Neural progenitor cell (in vitro differentiated cells): ENCODE data around the gene ASTN2. TPM values are rescaled to one million over a fixed set of nuclear protein-coding genes. Genes with fewer than 3 reads are reported as not detected.

ENCODE experiments used
- DNase-seq: peaks from one replicate; pipeline ENCODE4 v3.0.0-alpha.2; 2016; ENCODE audit warnings: low spot score
- H2AFZ ChIP-seq: fragments of 200-600 bp; sonication (generic); replicated peaks from 2 replicates; pipeline ENCODE4 v1.6.1; 2016; ENCODE audit warnings: antibody characterized with exemption
- H3F3A ChIP-seq: fragments of 200-600 bp; sonication (generic); 2 replicates; pipeline ENCODE4 v1.6.1; 2016; ENCODE audit warnings: antibody characterized with exemption, low read depth
- H3K27ac ChIP-seq: fragments of 200-600 bp; sonication (generic); 2 replicates; pipeline ENCODE4 v1.5.1; 2016; ENCODE audit warnings: mild to moderate bottlenecking
- H3K27me3 ChIP-seq: fragments of 200-600 bp; sonication (generic); 2 replicates; pipeline ENCODE4 v1.6.1; 2016; ENCODE audit warnings: mild to moderate bottlenecking, moderate library complexity
- H3K36me3 ChIP-seq: fragments of 200-600 bp; sonication (generic); 2 replicates; pipeline ENCODE4 v1.5.1; 2016
- H3K4me1 ChIP-seq: fragments of 200-600 bp; sonication (generic); 2 replicates; pipeline ENCODE4 v1.6.1; 2016; ENCODE audit warnings: mixed run types
- H3K4me2 ChIP-seq: fragments of 200-600 bp; sonication (generic); 2 replicates; pipeline ENCODE4 v1.6.1; 2016
- H3K4me3 ChIP-seq: fragments of 200-600 bp; sonication (generic); 2 replicates; pipeline ENCODE4 v1.5.1; 2016
- H3K79me2 ChIP-seq: fragments of 200-600 bp; sonication (generic); 2 replicates; pipeline ENCODE4 v1.6.1; 2016; ENCODE audit warnings: low read depth
- H3K9ac ChIP-seq: fragments of 200-600 bp; sonication (generic); 2 replicates; pipeline ENCODE4 v1.6.1; 2016
- H3K9me3 ChIP-seq: fragments of 200-600 bp; sonication (generic); 2 replicates; pipeline ENCODE4 v1.5.1; 2016; ENCODE audit warnings: low read depth
- H4K20me1 ChIP-seq: fragments of 200-600 bp; sonication (generic); 2 replicates; pipeline ENCODE4 v1.6.1; 2016; ENCODE audit warnings: low read depth
- H3K27ac Mint-ChIP-seq: 3 replicates; pipeline ENCODE4 v1.8.0; 2021; ENCODE audit warnings: mixed read lengths
- H3K27me3 Mint-ChIP-seq: 2 replicates; pipeline ENCODE4 v1.8.0; 2022; ENCODE audit warnings: low read depth, mild to moderate bottlenecking, inconsistent platforms, moderate library complexity, mixed read lengths; ENCODE audit not compliant: insufficient read depth
- H3K36me3 Mint-ChIP-seq: 3 replicates; pipeline ENCODE4 v1.8.0; 2021; ENCODE audit warnings: mixed read lengths
- H3K4me1 Mint-ChIP-seq: 3 replicates; pipeline ENCODE4 v1.8.0; 2021; ENCODE audit warnings: mixed read lengths
- H3K4me3 Mint-ChIP-seq: 3 replicates; pipeline ENCODE4 v1.8.0; 2021; ENCODE audit warnings: mild to moderate bottlenecking, moderate library complexity, mixed read lengths
- H3K9me3 Mint-ChIP-seq: 3 replicates; pipeline ENCODE4 v1.8.0; 2020; ENCODE audit warnings: mixed read lengths
- CTCF ChIP-seq: fragments of 200-600 bp; sonication (generic); IDR thresholded peaks from 2 replicates; pipeline ENCODE4 v1.5.1; 2017; ENCODE audit warnings: antibody characterized with exemption, mild to moderate bottlenecking
- EZH2 ChIP-seq: fragments of 200-600 bp; sonication (generic); IDR thresholded peaks from 2 replicates; pipeline ENCODE4 v1.6.1; 2017; ENCODE audit warnings: antibody characterized with exemption, mild to moderate bottlenecking, moderate library complexity
- EZH2phosphoT487 ChIP-seq: fragments of 200-600 bp; sonication (generic); IDR thresholded peaks from 2 replicates; pipeline ENCODE4 v1.6.1; 2017; ENCODE audit warnings: antibody characterized with exemption
- total RNA-seq: library from RNA; depleted of rRNA; stranded (reverse); fragments of >200 nt; gene quantifications from 2 replicates; pipeline ENCODE4 v1.2.3, GENCODE V29; 2015; ENCODE audit warnings: low replicate concordance

The ASTN2 gene
- total RNA-seq, 1 donor from 2014 or later: 8.0 TPM

GRCh38 chr9:116673375-116673774, 741.5 kb downstream of the ASTN2 start:
- Histone ChIP-seq H3K4me1 (no peaks in the 10 kb centered on the region), H4K20me1 (no peaks in the 10 kb centered on the region), H3K27ac (no peak overlapping the region), H3K79me2 (no peaks in the 10 kb centered on the region), H3K36me3 (no peaks in the 10 kb centered on the region), H2AFZ (no peak overlapping the region), H3K9ac (no peak overlapping the region), H3K4me3 (no peak overlapping the region), H3K27me3 (no peaks in the 10 kb centered on the region), H3F3A (no peaks in the 10 kb centered on the region), H3K4me2 (no peak overlapping the region), H3K9me3 (peaks cover 4% of the 10 kb centered on the region)
- Mint-ChIP-seq H3K4me3 (no peak overlapping the region), H3K9me3 (peaks cover 19% of the 10 kb centered on the region), H3K27ac (no peak overlapping the region), H3K36me3 (peaks cover 2% of the 10 kb centered on the region), H3K4me1 (peaks cover 11% of the 10 kb centered on the region), H3K27me3 (no peaks in the 10 kb centered on the region)
- DNase-seq: no peak
- TF ChIP-seq EZH2 (no peak), CTCF (no peak), EZH2phosphoT487 (no peak)

- Histone ChIP-seq H3K27me3 (no peaks in the 10 kb centered on the region), H3K9me3 (peaks cover 4% of the 10 kb centered on the region), H3K4me1 (no peaks in the 10 kb centered on the region), H2AFZ (no peak overlapping the region), H3K9ac (no peak overlapping the region), H3K4me3 (no peak overlapping the region), H3K4me2 (no peak overlapping the region), H3K27ac (no peak overlapping the region), H4K20me1 (no peaks in the 10 kb centered on the region), H3K36me3 (no peaks in the 10 kb centered on the region), H3F3A (no peaks in the 10 kb centered on the region), H3K79me2 (no peaks in the 10 kb centered on the region)
- Mint-ChIP-seq H3K36me3 (peaks cover 2% of the 10 kb centered on the region), H3K27me3 (no peaks in the 10 kb centered on the region), H3K4me3 (no peak overlapping the region), H3K27ac (no peak overlapping the region), H3K9me3 (peaks cover 19% of the 10 kb centered on the region), H3K4me1 (peaks cover 11% of the 10 kb centered on the region)
- TF ChIP-seq EZH2phosphoT487 (no peak), EZH2 (no peak), CTCF (no peak)
- no peak for DNase-seq
Observed at GRCh38 chr9:116671605-116672004, 743.3 kb downstream of the ASTN2 start.

GRCh38 chr9:116668970-116669695, 745.7 kb downstream of the ASTN2 start:
- H3K9me3 ChIP-seq: peaks cover 4% of the 10 kb centered on the region
- H3K36me3 ChIP-seq: no peaks in the 10 kb centered on the region
- no peaks in the 10 kb centered on the region for H3K4me1 ChIP-seq
- H3K4me2 ChIP-seq: no peak overlapping the region
- Mint-ChIP-seq H3K27me3 (no peaks in the 10 kb centered on the region), H3K36me3 (peaks cover 2% of the 10 kb centered on the region), H3K27ac (no peak overlapping the region), H3K4me1 (no peaks in the 10 kb centered on the region), H3K4me3 (no peak overlapping the region), H3K9me3 (peaks cover 8% of the 10 kb centered on the region)
- no peak overlapping the region for H2AFZ ChIP-seq
- no peak overlapping the region for H3K4me3 ChIP-seq
- no peaks in the 10 kb centered on the region for H3K79me2 ChIP-seq
- H3F3A ChIP-seq: no peaks in the 10 kb centered on the region
- no peaks in the 10 kb centered on the region for H3K27me3 ChIP-seq
- H3K9ac ChIP-seq: no peak overlapping the region
- no peaks in the 10 kb centered on the region for H4K20me1 ChIP-seq
- no peak overlapping the region for H3K27ac ChIP-seq
- TF ChIP-seq EZH2phosphoT487 (no peak), CTCF (no peak), EZH2 (no peak)
- no peak for DNase-seq
